Vagina (tissue), 2 donors: ENCODE measurements around the gene SNRPB.

ENCODE experiments used
- POLR2A ChIP-seq, 2 donors: fragments of 450-650 bp; IDR thresholded peaks; one replicate each; pipeline ENCODE4 v1.6.1; 2017; ENCODE audit warnings: antibody characterized with exemption in 2 of 2, mild to moderate bottlenecking in 2 of 2, moderate library complexity in 2 of 2
- POLR2AphosphoS5 ChIP-seq, 2 donors: sonication (generic); formaldehyde crosslinking; IDR thresholded peaks; one replicate each; pipeline ENCODE4 v1.9.0; 2017; ENCODE audit warnings: antibody characterized with exemption in 2 of 2, mild to moderate bottlenecking in 2 of 2, low read depth in 1 of 2; ENCODE audit not compliant: insufficient read depth in 1 of 2
- TF ChIP-seq, protein P1 (sequence below), 3 experiments: fragments of 450-650 bp in 2 of 3; fragments of 200-600 bp in 1 of 3; sonication (generic) in 1 of 3; IDR thresholded peaks; one replicate each; pipeline ENCODE4 v1.5.1; 2017 to 2019; ENCODE audit warnings: antibody characterized with exemption in 3 of 3, mild to moderate bottlenecking in 2 of 3, moderate library complexity in 2 of 3

DNA sequence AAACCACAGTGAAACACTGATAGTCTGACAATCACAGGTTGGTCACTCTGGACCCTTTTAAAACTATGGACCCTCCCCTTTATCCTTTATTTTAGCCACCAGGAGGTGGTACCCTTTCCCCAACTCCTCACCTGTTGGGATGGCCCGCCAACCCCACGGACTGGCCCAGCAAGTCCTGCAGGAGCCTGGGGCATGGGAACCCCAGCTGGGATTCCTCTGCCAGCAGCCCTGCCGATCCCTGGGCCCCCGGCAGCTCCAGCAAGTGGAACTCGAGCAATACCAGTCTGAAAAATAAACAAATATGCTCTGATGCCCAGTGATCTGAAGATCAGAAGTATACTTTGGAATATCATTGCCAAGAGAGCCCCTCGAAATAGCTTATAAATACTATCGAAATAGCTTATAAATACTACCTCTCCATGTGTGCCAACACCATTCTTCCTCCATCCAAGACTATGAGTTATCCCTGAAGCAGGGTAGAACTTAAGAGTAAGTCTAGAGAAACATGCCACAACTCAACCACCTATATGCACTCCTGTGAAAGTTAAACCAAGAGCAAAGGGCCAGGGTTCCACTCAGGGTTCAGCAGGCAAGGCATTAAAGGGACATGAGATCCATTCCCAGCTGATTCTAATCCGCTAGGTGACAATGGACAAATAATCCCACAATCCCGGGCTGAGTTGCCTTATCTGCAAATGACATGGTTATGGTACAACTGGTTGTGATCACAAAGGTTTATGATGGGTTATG is 6.8 kb downstream of the SNRPB start:
- TF ChIP-seq POLR2AphosphoS5 (IDR thresholded peaks at IDR 0.05; ENCODE audit: insufficient read depth in 1 of 2, low read depth in 1 of 2) (no peak), POLR2A (IDR thresholded peaks at IDR 0.05) (no peak)
- TF ChIP-seq, protein P1, sequence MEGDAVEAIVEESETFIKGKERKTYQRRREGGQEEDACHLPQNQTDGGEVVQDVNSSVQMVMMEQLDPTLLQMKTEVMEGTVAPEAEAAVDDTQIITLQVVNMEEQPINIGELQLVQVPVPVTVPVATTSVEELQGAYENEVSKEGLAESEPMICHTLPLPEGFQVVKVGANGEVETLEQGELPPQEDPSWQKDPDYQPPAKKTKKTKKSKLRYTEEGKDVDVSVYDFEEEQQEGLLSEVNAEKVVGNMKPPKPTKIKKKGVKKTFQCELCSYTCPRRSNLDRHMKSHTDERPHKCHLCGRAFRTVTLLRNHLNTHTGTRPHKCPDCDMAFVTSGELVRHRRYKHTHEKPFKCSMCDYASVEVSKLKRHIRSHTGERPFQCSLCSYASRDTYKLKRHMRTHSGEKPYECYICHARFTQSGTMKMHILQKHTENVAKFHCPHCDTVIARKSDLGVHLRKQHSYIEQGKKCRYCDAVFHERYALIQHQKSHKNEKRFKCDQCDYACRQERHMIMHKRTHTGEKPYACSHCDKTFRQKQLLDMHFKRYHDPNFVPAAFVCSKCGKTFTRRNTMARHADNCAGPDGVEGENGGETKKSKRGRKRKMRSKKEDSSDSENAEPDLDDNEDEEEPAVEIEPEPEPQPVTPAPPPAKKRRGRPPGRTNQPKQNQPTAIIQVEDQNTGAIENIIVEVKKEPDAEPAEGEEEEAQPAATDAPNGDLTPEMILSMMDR (IDR thresholded peaks at IDR 0.05), result no peak
